ENCODE results near the gene GLYATL2. TPM values are rescaled to one million over a fixed set of nuclear protein-coding genes. Genes with fewer than 3 reads are reported as not detected.

GLYATL2 gene
- total RNA-seq, 1 experiment from 2014 or later, result not detected

DNA sequence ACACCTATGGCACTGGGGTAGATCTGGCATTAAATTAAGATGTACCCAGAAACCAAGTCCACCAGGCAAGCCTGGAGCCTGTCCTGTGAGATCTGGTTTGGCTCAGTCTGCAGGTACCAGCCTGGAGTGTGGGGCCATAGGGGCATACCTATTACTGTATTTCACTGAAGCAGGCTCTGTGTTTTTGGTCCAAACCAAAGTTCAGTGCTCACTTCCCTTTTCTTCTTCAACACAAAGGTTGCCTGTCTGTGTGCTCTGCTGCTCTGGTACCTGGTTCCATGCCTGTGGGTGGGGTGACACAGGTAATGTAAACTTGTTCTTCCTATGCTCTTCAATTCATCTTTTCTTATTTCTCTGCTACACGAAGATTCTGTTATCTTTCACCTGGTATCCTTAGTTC lies 19.8 kb upstream of the GLYATL2 start:
- ChIA-PET POLR2A (no interaction called here), CTCF (interaction anchor here (1.2 kb wide), 1 partner anchor 76 kb away, joined by 3 read pairs; no protein-coding TSS in a partner anchor)
- BruUV-seq (replicated peaks), result no TSS peak
- Mint-ChIP-seq H3K4me1 (ENCODE audit: insufficient read depth, unreplicated experiment) (no peaks in the 10 kb centered on the region), H3K36me3 (ENCODE audit: insufficient read depth, unreplicated experiment) (no peaks in the 10 kb centered on the region), H3K9me3 (ENCODE audit: unreplicated experiment) (peaks cover 11% of the 10 kb centered on the region), H3K27me3 (ENCODE audit: insufficient read depth, unreplicated experiment) (no peaks in the 10 kb centered on the region), H3K4me3 (ENCODE audit: unreplicated experiment) (no peak overlapping the region), H3K27ac (ENCODE audit: low read depth, unreplicated experiment) (no peak overlapping the region)
- TF ChIP-seq, protein P1, sequence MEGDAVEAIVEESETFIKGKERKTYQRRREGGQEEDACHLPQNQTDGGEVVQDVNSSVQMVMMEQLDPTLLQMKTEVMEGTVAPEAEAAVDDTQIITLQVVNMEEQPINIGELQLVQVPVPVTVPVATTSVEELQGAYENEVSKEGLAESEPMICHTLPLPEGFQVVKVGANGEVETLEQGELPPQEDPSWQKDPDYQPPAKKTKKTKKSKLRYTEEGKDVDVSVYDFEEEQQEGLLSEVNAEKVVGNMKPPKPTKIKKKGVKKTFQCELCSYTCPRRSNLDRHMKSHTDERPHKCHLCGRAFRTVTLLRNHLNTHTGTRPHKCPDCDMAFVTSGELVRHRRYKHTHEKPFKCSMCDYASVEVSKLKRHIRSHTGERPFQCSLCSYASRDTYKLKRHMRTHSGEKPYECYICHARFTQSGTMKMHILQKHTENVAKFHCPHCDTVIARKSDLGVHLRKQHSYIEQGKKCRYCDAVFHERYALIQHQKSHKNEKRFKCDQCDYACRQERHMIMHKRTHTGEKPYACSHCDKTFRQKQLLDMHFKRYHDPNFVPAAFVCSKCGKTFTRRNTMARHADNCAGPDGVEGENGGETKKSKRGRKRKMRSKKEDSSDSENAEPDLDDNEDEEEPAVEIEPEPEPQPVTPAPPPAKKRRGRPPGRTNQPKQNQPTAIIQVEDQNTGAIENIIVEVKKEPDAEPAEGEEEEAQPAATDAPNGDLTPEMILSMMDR (IDR thresholded peaks at IDR 0.05; ENCODE audit: unreplicated experiment), result no peak
- DNase-seq (ENCODE audit: unreplicated experiment), result no peak
- intact Hi-C loops (cut with micrococcal nuclease), result no loop called here

DNA sequence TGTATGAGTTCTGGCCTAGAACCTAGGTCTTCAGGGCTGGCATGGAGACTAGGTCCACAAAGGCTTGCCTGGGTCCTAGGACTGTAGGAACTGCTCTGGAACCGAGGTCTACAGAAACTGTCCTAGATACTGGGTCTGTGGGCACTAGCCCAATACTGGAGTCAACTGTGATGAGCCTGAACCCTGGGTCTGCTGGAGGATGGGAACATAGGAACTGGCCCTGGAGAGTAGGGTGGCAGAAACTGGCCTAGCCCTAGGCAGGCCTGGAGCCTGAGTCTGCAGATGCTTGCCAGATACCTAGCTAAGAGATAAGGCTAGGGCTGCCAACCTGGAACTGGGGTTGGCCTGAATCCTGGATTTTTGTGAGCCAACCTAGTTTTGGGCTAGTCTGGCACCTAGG lies 19.2 kb upstream of the GLYATL2 start:
- H3K9me3 Mint-ChIP-seq (ENCODE audit: unreplicated experiment), result peaks cover 11% of the 10 kb centered on the region
- no peaks in the 10 kb centered on the region for H3K4me1 Mint-ChIP-seq (ENCODE audit: insufficient read depth, unreplicated experiment)
- H3K4me3 Mint-ChIP-seq (ENCODE audit: unreplicated experiment), result no peak overlapping the region
- BruUV-seq (replicated peaks), result no TSS peak
- H3K27me3 Mint-ChIP-seq (ENCODE audit: insufficient read depth, unreplicated experiment), result no peaks in the 10 kb centered on the region
- CTCF ChIA-PET, result interaction anchor here (0.7 to 1.2 kb wide), 2 partner anchors 59 to 76 kb away, joined by 3 read pairs; no protein-coding TSS in a partner anchor
- intact Hi-C loops (cut with micrococcal nuclease), result no loop called here
- no peak for DNase-seq (ENCODE audit: unreplicated experiment)
- POLR2A ChIA-PET, result no interaction called here
- TF ChIP-seq, protein P1 (IDR thresholded peaks at IDR 0.05; ENCODE audit: unreplicated experiment), result no peak
- H3K27ac Mint-ChIP-seq (ENCODE audit: low read depth, unreplicated experiment), result no peak overlapping the region
- no peaks in the 10 kb centered on the region for H3K36me3 Mint-ChIP-seq (ENCODE audit: insufficient read depth, unreplicated experiment)

DNA sequence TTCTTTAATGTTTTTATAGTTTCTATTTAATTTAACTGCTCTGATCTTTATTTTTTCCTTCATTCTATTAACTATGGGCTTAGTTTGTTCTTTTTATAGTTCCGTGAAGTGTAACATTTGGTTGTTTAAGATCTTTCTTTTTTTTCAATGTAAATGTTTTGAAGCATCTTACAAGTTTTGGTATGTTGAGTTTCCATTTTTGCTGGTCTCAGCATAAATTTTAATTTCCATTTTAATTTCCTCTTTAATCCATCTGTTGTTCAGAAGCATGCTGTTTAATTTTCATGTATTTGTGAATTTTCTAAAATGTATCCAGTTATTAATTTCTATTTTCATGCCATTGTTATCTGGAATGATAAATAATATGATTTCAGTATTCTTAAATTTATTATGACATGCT lies 17.0 kb upstream of the GLYATL2 start:
- ChIA-PET POLR2A (no interaction called here), CTCF (no interaction called here)
- Mint-ChIP-seq H3K4me1 (ENCODE audit: insufficient read depth, unreplicated experiment) (no peaks in the 10 kb centered on the region), H3K27me3 (ENCODE audit: insufficient read depth, unreplicated experiment) (no peaks in the 10 kb centered on the region), H3K27ac (ENCODE audit: low read depth, unreplicated experiment) (no peak overlapping the region), H3K4me3 (ENCODE audit: unreplicated experiment) (no peak overlapping the region), H3K9me3 (ENCODE audit: unreplicated experiment) (peaks cover 11% of the 10 kb centered on the region), H3K36me3 (ENCODE audit: insufficient read depth, unreplicated experiment) (no peaks in the 10 kb centered on the region)
- intact Hi-C loops (cut with micrococcal nuclease), result no loop called here
- BruUV-seq (replicated peaks), result no TSS peak
- DNase-seq (ENCODE audit: unreplicated experiment), result no peak
- TF ChIP-seq, protein P1 (IDR thresholded peaks at IDR 0.05; ENCODE audit: unreplicated experiment), result no peak

DNA sequence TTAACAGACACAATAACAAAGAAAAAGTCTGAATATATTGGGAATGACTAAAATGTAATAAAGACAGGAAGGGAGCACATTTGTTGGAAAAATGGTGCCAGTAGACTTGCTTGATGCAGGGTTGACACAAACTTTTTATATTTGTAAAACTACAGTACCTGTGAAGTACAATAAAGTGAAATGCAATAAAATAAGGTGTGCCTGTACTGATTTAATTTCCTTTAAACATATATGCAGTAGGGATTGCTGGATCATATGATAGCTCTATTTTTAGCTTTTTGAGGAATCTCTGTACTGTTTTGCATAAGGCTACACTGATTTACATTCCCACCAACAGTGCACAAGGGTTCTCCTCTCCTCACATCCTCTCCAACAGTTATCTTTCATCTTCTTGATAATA lies 12.3 kb upstream of the GLYATL2 start:
- H3K4me3 Mint-ChIP-seq (ENCODE audit: unreplicated experiment), result no peak overlapping the region
- no peaks in the 10 kb centered on the region for H3K36me3 Mint-ChIP-seq (ENCODE audit: insufficient read depth, unreplicated experiment)
- peaks cover 2% of the 10 kb centered on the region for H3K9me3 Mint-ChIP-seq (ENCODE audit: unreplicated experiment)
- CTCF ChIA-PET, result interaction anchor here (0.9 kb wide), 1 partner anchor 201 kb away, joined by 4 read pairs; no protein-coding TSS in a partner anchor
- H3K27ac Mint-ChIP-seq (ENCODE audit: low read depth, unreplicated experiment), result no peak overlapping the region
- H3K4me1 Mint-ChIP-seq (ENCODE audit: insufficient read depth, unreplicated experiment), result no peaks in the 10 kb centered on the region
- H3K27me3 Mint-ChIP-seq (ENCODE audit: insufficient read depth, unreplicated experiment), result no peaks in the 10 kb centered on the region
- no TSS peak for BruUV-seq (replicated peaks)
- intact Hi-C loops (cut with micrococcal nuclease), result no loop called here
- DNase-seq (ENCODE audit: unreplicated experiment), result no peak
- POLR2A ChIA-PET, result no interaction called here
- TF ChIP-seq, protein P1 (IDR thresholded peaks at IDR 0.05; ENCODE audit: unreplicated experiment), result no peak
